H9 (cell line): Measurements from ENCODE around the gene MAST1. TPM values are rescaled to one million over a fixed set of nuclear protein-coding genes. Genes with fewer than 3 reads are reported as not detected.

ENCODE experiments used
- DNase-seq: peaks from one replicate; pipeline ENCODE4 v3.0.0-alpha.2; 2017
- H2AFZ ChIP-seq: one replicate; pipeline ENCODE4 v1.6.1; 2013; ENCODE audit warnings: mild to moderate bottlenecking, low read length, control low read depth, moderate library complexity
- H2AK5ac ChIP-seq: 2 replicates; pipeline ENCODE4 v1.6.1; 2013; ENCODE audit warnings: low read length, control low read depth, mixed read lengths; ENCODE audit not compliant: insufficient read length
- H2BK120ac ChIP-seq: one replicate; pipeline ENCODE4 v1.6.1; 2013; ENCODE audit warnings: low read depth, mild to moderate bottlenecking, low read length, control low read depth, inconsistent platforms; ENCODE audit not compliant: poor library complexity, severe bottlenecking
- H2BK12ac ChIP-seq: 2 replicates; pipeline ENCODE4 v1.6.1; 2013; ENCODE audit warnings: low read length, control low read depth, mixed read lengths, low read depth; ENCODE audit not compliant: insufficient read length
- H2BK15ac ChIP-seq: 2 replicates; pipeline ENCODE4 v1.6.1; 2013; ENCODE audit warnings: low read depth, low read length, control low read depth
- H2BK20ac ChIP-seq: one replicate; pipeline ENCODE4 v1.6.1; 2013; ENCODE audit warnings: low read depth, mild to moderate bottlenecking, low read length, control low read depth, inconsistent platforms; ENCODE audit not compliant: poor library complexity, severe bottlenecking
- H2BK5ac ChIP-seq: 2 replicates; pipeline ENCODE4 v1.6.1; 2013; ENCODE audit warnings: low read length, control low read depth, mixed read lengths; ENCODE audit not compliant: insufficient read length
- H3K14ac ChIP-seq: 2 replicates; pipeline ENCODE4 v1.6.1; 2013; ENCODE audit warnings: low read length, control low read depth; ENCODE audit not compliant: insufficient read depth
- H3K18ac ChIP-seq: 2 replicates; pipeline ENCODE4 v1.6.1; 2013; ENCODE audit warnings: low read depth, mild to moderate bottlenecking, mixed read lengths, low read length, control low read depth; ENCODE audit not compliant: insufficient read length
- H3K23ac ChIP-seq: 2 replicates; pipeline ENCODE4 v1.6.1; 2013; ENCODE audit warnings: low read length, control low read depth, mixed read lengths, low read depth; ENCODE audit not compliant: insufficient read length
- H3K23me2 ChIP-seq: 2 replicates; pipeline ENCODE4 v1.6.1; 2013; ENCODE audit warnings: low read depth, mild to moderate bottlenecking, mixed read lengths, low read length, control low read depth; ENCODE audit not compliant: insufficient read length, poor library complexity, severe bottlenecking
- H3K27ac ChIP-seq: 2 replicates; pipeline ENCODE4 v1.5.1; 2013; ENCODE audit warnings: low read length, control low read depth, mixed read lengths, low read depth; ENCODE audit not compliant: insufficient read length
- H3K27me3 ChIP-seq: 2 replicates; pipeline ENCODE4 v1.6.1; 2013; ENCODE audit warnings: low read length, control low read depth, inconsistent platforms; ENCODE audit not compliant: insufficient read depth
- H3K4ac ChIP-seq: 2 replicates; pipeline ENCODE4 v1.6.1; 2013; ENCODE audit warnings: low read depth, mild to moderate bottlenecking, control low read depth, inconsistent platforms, low read length, moderate library complexity
- H3K4me1 ChIP-seq: 2 replicates; pipeline ENCODE4 v1.6.1; 2013; ENCODE audit warnings: low read length, control low read depth, inconsistent platforms; ENCODE audit not compliant: insufficient read depth
- H3K4me2 ChIP-seq: 2 replicates; pipeline ENCODE4 v1.6.1; 2013; ENCODE audit warnings: low read length, control low read depth, mixed read lengths; ENCODE audit not compliant: insufficient read length, insufficient read depth
- H3K56ac ChIP-seq: 2 replicates; pipeline ENCODE4 v1.6.1; 2013; ENCODE audit warnings: low read depth, mild to moderate bottlenecking, mixed read lengths, low read length, control low read depth; ENCODE audit not compliant: insufficient read length
- H3K79me1 ChIP-seq: 2 replicates; pipeline ENCODE4 v1.6.1; 2013; ENCODE audit warnings: low read depth, mild to moderate bottlenecking, moderate library complexity, low read length, control low read depth, inconsistent platforms; ENCODE audit not compliant: insufficient read depth, poor library complexity, severe bottlenecking
- H3K79me2 ChIP-seq: 2 replicates; pipeline ENCODE4 v1.6.1; 2013; ENCODE audit warnings: low read length, control low read depth, inconsistent platforms; ENCODE audit not compliant: insufficient read depth
- H3K9ac ChIP-seq: 2 replicates; pipeline ENCODE4 v1.6.1; 2013; ENCODE audit warnings: low read length, control low read depth, mixed read lengths; ENCODE audit not compliant: insufficient read length; ENCODE audit errors: extremely low read depth
- H3K9me3 ChIP-seq: one replicate; pipeline ENCODE4 v1.6.1; 2013; ENCODE audit warnings: low read depth, low read length, inconsistent platforms; ENCODE audit not compliant: control insufficient read depth
- H3T11ph ChIP-seq: one replicate; pipeline ENCODE4 v1.6.1; 2013; ENCODE audit warnings: mild to moderate bottlenecking, low read length, control low read depth, inconsistent platforms
- H4K20me1 ChIP-seq: one replicate; pipeline ENCODE4 v1.6.1; 2013; ENCODE audit not compliant: control insufficient read depth, insufficient read length, insufficient read depth
- H4K5ac ChIP-seq: 2 replicates; pipeline ENCODE4 v1.6.1; 2013; ENCODE audit warnings: low read depth, mild to moderate bottlenecking, mixed read lengths, low read length, control low read depth; ENCODE audit not compliant: insufficient read length
- H4K8ac ChIP-seq: replicated peaks from 2 replicates; pipeline ENCODE4 v1.6.1; 2013; ENCODE audit warnings: low read length, control low read depth, mixed read lengths, low read depth; ENCODE audit not compliant: insufficient read length
- H4K91ac ChIP-seq: 2 replicates; pipeline ENCODE4 v1.6.1; 2013; ENCODE audit warnings: low read depth, mild to moderate bottlenecking, moderate library complexity, mixed read lengths, low read length, control low read depth; ENCODE audit not compliant: insufficient read length
- H3K27ac Mint-ChIP-seq, 3 experiments: 2 replicates in 2 of 3; 3 replicates in 1 of 3; pipeline ENCODE4 v1.8.0; 2020 to 2021; ENCODE audit warnings: mixed read lengths in 3 of 3, mild to moderate bottlenecking in 1 of 3, moderate library complexity in 1 of 3
- H3K27me3 Mint-ChIP-seq: 2 replicates; pipeline ENCODE4 v1.8.0; 2021; ENCODE audit warnings: low read depth, mild to moderate bottlenecking, moderate library complexity, mixed read lengths
- H3K36me3 Mint-ChIP-seq, 3 experiments: 2 replicates in 2 of 3; 3 replicates in 1 of 3; pipeline ENCODE4 v1.8.0; 2020 to 2021; ENCODE audit warnings: low read depth in 3 of 3, mixed read lengths in 3 of 3; ENCODE audit not compliant: insufficient read depth in 1 of 3
- H3K4me1 Mint-ChIP-seq, 2 experiments: 2 replicates each; pipeline ENCODE4 v1.8.0; 2020; ENCODE audit warnings: mixed read lengths in 2 of 2
- H3K4me3 Mint-ChIP-seq, 2 experiments: 2 replicates in 1 of 2; 3 replicates in 1 of 2; pipeline ENCODE4 v1.8.0; 2020 to 2021; ENCODE audit warnings: mild to moderate bottlenecking in 2 of 2, mixed read lengths in 2 of 2, moderate library complexity in 1 of 2
- H3K9me3 Mint-ChIP-seq, 2 experiments: 2 replicates in 1 of 2; 3 replicates in 1 of 2; pipeline ENCODE4 v1.8.0; 2020; ENCODE audit warnings: mild to moderate bottlenecking in 2 of 2, mixed read lengths in 2 of 2, moderate library complexity in 1 of 2
- CTCF ChIP-seq: fragments of 200-600 bp; sonication (generic); conservative IDR thresholded peaks from 3 replicates; pipeline ENCODE4 v1.8.0; 2021; ENCODE audit warnings: antibody characterized with exemption, mild to moderate bottlenecking
- WGBS: extraction: QIAGEN DNeasy Blood & Tissue Kit; methylation state at CpG from one replicate; pipeline ENCODE4 v1.1.7; 2013; ENCODE audit warnings: missing lambda C conversion rate, low lambda C conversion rate, mixed read lengths; ENCODE audit not compliant: insufficient read length; ENCODE audit errors: extremely low coverage; 5-methylcytosine and 5-hydroxymethylcytosine counted together
- total RNA-seq: library from RNA; stranded (reverse); gene quantifications from 2 replicates; pipeline ENCODE4 v1.2.1, GENCODE V29; 2021

Gene MAST1
- total RNA-seq, 1 experiment from 2014 or later, result 15.1 TPM

GRCh38 chr19:12847159-12848139 is 9.1 kb downstream of the MAST1 start:
- H3K18ac ChIP-seq, result no peak overlapping the region
- no peaks in the 10 kb centered on the region for H3K27me3 ChIP-seq
- H3K4me2 ChIP-seq, result peak overlapping the region; percentile 1
- H3K36me3 Mint-ChIP-seq, result peaks cover 7 to 12% (median 10%) of the 10 kb centered on the region in 3 experiments
- H3T11ph ChIP-seq, result no peak overlapping the region
- H3K9me3 ChIP-seq, result no peaks in the 10 kb centered on the region
- no peaks in the 10 kb centered on the region for H3K23me2 ChIP-seq
- H4K5ac ChIP-seq, result no peak overlapping the region
- H2AK5ac ChIP-seq, result no peak overlapping the region
- no peak overlapping the region for H2BK5ac ChIP-seq
- H3K27me3 Mint-ChIP-seq, result peaks cover 11% of the 10 kb centered on the region
- H3K4me1 ChIP-seq, result no peaks in the 10 kb centered on the region
- H3K4ac ChIP-seq, result no peak overlapping the region
- H3K14ac ChIP-seq, result no peak overlapping the region; the same call in 1 of the 2 replicates
- H3K79me1 ChIP-seq, result no peaks in the 10 kb centered on the region
- H2BK12ac ChIP-seq, result no peak overlapping the region
- WGBS, result no CpG with 5 or more reads among the region's 69 CpGs
- TF ChIP-seq CTCF, result peak; percentile 100
- no peaks in the 10 kb centered on the region for H3K9me3 Mint-ChIP-seq
- H3K4me3 Mint-ChIP-seq, result peak overlapping the region; percentile 24 to 66; a peak in 2 of 5 replicates
- H2AFZ ChIP-seq, result no peak overlapping the region
- no peak overlapping the region for H3K56ac ChIP-seq
- no peak overlapping the region for H3K23ac ChIP-seq
- no peak overlapping the region for H3K27ac ChIP-seq
- H2BK20ac ChIP-seq, result no peak overlapping the region
- H3K4me1 Mint-ChIP-seq, result peaks cover 7% of the 10 kb centered on the region in 2 experiments
- no peak overlapping the region for H3K9ac ChIP-seq
- peak; percentile 94 for DNase-seq
- no peak overlapping the region for H2BK120ac ChIP-seq
- no peak overlapping the region for H4K91ac ChIP-seq
- no peaks in the 10 kb centered on the region for H3K79me2 ChIP-seq
- H4K8ac ChIP-seq, result no peak overlapping the region
- no peaks in the 10 kb centered on the region for H4K20me1 ChIP-seq
- H3K27ac Mint-ChIP-seq, result no peak overlapping the region
- H2BK15ac ChIP-seq, result no peak overlapping the region
